ENCODE data around the gene TWIST2.

- TF ChIP-seq MAX (IDR thresholded peaks at IDR 0.05): no peak
- TF ChIP-seq NFIC (IDR thresholded peaks at IDR 0.05): no peak
- no peak for TF ChIP-seq TAF1 (IDR thresholded peaks at IDR 0.05; ENCODE audit: low read depth)
- no peak for TF ChIP-seq REST (IDR thresholded peaks at IDR 0.05; ENCODE audit: low read depth)
- TF ChIP-seq FOXM1 (IDR thresholded peaks at IDR 0.05; ENCODE audit: borderline replicate concordance, low read depth): no peak
- no peak for TF ChIP-seq ZBTB7A (IDR thresholded peaks at IDR 0.05; ENCODE audit: low read depth)
- TF ChIP-seq RAD21 (IDR thresholded peaks at IDR 0.05; ENCODE audit: low read depth): no peak
- no peak for TF ChIP-seq YY1 (IDR thresholded peaks at IDR 0.05; ENCODE audit: low read depth)
- no peak for TF ChIP-seq EP300 (IDR thresholded peaks at IDR 0.05; ENCODE audit: borderline replicate concordance)
- TF ChIP-seq CEBPB (IDR thresholded peaks at IDR 0.05): no peak
- TF ChIP-seq TEAD4 (IDR thresholded peaks at IDR 0.05): no peak
- TF ChIP-seq, protein P1, sequence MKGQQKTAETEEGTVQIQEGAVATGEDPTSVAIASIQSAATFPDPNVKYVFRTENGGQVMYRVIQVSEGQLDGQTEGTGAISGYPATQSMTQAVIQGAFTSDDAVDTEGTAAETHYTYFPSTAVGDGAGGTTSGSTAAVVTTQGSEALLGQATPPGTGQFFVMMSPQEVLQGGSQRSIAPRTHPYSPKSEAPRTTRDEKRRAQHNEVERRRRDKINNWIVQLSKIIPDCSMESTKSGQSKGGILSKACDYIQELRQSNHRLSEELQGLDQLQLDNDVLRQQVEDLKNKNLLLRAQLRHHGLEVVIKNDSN (IDR thresholded peaks at IDR 0.05): no peak
These were observed 26.0 kb downstream of the TWIST2 start for GRCh38 chr2:238873841-238874240.
